HG03460 (cell line): ENCODE data around the gene MAP3K4.

Experiments
- ATAC-seq: cut with Tn5 transposase; IDR thresholded peaks from one replicate; pipeline ENCODE4 v1.9.1; 2021; ENCODE audit not compliant: unreplicated experiment

Gene MAP3K4

GRCh38 chr6:161001421-161001820 is 9.9 kb downstream of the MAP3K4 start:
- no peak for ATAC-seq

- no peak for ATAC-seq
These were observed 11.8 kb downstream of the MAP3K4 start for GRCh38 chr6:161003336-161003735.

DNA sequence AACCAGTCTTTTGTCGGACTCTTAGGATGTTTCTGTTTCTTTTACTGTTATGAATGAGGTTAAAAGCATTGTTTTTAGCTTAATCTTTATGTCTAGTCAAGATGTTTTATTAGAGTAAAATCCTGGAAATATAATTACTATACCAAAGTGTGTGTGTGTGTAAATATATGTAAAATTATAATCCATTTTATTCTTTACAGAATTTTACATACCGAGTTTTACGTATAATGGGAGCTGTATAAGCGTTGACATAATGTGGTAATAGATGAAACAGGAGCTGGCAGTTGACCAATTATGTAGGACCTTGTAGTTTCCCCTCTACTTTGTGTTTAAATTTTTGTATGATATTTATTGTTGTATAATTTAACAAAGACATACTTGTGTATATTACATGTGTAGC is 16.7 kb downstream of the MAP3K4 start:
- no peak for ATAC-seq

- no peak for ATAC-seq
These were observed 18.4 kb downstream of the MAP3K4 start for GRCh38 chr6:161009991-161010390.

DNA sequence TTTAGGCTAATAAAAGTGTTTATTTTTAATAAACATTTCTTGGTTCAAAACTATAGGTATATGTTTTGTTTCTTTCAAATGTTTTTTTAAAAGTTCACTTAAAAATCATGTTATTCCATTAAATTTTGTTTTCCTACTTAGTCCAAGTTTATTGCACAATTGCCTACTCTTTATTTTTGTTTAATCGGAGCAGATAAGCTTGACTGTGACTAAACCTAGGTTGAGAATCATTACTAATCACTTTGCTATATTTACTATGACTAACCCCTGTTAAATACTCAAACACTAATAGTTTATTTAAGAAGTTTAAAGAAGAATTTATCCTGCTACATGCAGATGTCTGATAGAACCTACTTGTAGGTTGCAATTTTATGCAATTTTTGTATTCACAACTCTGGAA is 18.8 kb downstream of the MAP3K4 start:
- ATAC-seq, result no peak

DNA sequence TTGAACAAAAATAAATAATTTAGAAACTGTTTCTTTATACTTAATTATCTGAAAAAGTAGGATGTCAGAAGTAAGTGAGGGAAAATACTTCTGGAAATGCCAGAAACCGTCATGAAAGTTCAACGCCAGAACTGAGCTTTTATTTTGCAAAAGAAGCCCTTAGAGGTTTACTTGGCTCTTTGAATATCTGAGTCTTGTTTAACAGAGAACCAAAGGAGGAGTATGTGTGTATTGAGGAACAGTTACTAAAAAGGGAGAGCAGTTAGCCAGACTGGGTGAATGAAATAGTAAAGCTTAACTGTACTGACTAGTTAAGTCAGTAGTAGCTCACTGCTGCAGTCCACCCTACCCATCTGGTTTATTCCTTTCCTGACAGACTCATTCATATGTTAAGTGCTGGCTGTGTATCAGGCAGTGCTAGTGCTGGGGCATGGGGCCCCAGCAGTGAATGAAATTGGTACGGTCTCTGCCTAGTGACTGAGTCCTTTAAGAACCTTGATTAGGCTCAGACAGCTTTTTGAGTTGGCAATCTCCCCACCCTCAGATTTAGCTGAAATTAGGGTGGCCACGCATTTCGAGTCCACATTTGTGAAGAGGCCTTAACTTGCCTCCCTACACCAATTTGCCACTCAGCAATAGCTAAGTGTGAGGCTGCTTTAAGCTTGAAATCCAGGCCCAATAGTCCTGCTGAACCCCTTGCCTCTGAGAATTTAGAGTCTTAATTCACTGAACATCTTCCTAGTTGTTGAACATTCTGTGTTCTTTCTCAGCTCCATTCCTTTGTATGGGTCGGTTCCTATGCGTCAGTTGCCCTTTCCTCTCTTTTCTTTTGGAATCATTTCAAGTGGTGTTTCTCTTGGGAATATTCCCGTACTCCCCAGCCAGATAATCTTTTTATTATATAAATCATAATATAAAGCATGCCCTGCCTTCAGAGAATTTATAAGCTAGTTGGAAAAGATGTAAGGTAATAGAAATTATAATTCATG is 20.2 kb downstream of the MAP3K4 start:
- ATAC-seq, result no peak

DNA sequence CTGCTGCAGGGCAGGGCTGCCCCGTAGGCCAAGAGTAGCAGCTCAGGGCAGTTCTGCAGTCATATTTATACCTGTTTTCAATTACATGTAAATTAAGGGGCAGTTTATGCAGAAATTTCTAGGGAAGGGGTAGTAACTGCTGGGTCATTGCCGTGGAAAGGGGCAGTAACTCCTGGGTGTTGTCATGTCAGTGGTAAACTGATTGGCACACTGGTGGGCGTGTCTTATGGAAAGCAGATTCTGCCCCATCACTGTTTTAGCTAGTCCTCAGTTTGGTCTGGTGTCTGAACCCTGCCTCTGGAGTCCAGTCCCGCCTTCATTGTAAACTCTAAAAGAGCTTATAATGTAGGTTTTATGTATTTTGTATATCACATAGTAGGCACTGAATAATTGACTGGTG is 22.1 kb downstream of the MAP3K4 start:
- no peak for ATAC-seq

GRCh38 chr6:161017766-161018564 is 26.4 kb downstream of the MAP3K4 start:
- no peak for ATAC-seq

- no peak for ATAC-seq
These were observed 27.8 kb downstream of the MAP3K4 start for GRCh38 chr6:161019324-161019839.

- no peak for ATAC-seq
These were observed 30.0 kb downstream of the MAP3K4 start for GRCh38 chr6:161021543-161021942.

GRCh38 chr6:161021998-161022743 is 30.6 kb downstream of the MAP3K4 start:
- no peak for ATAC-seq

- no peak for ATAC-seq
These were observed 31.7 kb downstream of the MAP3K4 start for GRCh38 chr6:161023316-161023715.

DNA sequence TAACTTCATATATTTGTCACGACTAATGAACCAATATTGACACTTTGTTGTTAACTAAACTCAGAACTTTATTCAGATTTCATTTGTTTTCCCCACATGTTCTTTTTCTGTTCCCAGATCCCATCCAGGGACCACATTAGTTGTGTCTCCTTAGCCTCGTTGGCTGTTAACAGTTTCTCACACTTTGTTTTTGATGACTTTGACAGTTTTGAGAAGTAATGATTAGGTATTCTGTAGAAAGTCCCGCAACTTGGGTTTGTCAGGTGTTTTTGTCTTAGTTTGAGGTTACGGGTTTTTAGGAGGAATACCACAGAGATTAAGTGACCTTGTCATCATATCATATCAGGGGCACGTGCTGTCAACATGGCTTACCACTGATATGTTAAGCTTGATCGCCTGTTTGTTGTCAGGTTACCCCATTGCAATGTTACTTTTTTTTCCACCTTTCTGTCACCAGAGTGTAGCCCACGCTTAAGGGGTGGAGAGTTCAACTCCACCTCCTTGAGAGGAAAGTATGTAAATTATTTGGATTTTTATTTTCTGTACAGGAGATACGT is 32.9 kb downstream of the MAP3K4 start:
- ATAC-seq, result no peak

DNA sequence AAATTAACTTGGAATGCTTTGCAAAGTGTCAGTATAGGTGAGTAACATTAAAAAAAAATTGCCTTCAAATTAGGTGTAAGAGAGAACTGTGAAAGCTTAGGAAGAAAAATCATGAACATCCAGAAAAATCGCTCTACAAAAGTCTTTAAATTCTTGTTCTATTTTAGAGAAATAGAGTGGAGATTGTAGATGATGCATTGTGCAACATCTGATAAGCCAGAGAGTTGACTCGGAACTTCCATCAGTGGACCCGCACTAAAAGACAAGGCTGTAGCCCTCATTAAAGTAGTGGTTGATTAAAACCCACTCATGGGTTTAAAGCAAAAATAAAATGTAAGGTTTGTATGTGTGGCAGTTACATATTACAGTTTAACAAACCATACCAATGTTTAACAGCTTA is 35.8 kb downstream of the MAP3K4 start:
- ATAC-seq, result no peak

DNA sequence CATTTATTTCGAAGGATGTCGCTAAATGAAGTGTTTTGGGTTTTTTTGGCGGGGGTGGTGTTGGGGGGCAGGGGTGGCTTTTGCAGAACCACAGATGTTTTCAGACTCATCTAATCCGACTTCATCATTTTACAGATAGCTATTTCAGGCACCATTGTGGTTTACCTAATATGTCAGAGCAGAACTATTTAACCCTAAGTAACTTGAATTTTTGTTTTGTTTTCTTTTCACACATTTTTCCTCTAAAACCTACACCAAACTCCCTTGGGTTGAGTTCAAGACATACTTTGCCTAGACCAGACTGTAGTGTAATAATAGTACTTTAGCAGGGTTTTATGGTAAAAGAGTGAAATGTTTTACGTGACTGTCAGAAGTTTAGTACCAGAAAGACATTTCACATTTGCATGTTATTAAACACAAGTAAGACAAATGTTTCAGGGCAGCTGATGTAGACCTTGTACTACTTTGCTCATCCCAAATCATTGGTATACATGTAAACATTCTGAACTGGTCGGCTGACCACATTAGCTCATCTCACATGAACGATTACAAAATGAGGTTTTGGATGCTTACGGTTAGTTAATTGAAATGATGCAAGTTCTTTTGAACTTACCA is 37.7 kb downstream of the MAP3K4 start:
- ATAC-seq, result peak; percentile 79

GRCh38 chr6:161031721-161032495 is 40.3 kb downstream of the MAP3K4 start:
- no peak for ATAC-seq

DNA sequence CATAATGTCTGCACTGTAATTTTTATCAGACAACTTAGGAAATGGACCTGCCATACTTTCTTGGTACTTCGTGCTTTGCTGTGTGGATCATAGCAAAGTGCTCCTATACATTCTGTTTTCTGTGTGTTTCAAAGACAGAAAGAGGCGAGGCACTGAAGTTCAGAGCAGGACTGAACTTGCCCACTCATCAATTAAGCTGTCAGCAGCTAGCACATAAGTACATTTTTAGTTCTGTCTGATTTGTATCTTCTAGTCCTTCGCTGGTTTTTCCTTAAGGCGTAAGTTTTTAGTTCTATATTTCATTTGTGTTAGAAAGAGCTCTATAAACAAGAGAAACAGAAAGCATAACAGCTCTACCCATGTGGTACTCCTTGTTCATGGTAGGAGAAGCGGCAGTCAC is 42.1 kb downstream of the MAP3K4 start:
- no peak for ATAC-seq

DNA sequence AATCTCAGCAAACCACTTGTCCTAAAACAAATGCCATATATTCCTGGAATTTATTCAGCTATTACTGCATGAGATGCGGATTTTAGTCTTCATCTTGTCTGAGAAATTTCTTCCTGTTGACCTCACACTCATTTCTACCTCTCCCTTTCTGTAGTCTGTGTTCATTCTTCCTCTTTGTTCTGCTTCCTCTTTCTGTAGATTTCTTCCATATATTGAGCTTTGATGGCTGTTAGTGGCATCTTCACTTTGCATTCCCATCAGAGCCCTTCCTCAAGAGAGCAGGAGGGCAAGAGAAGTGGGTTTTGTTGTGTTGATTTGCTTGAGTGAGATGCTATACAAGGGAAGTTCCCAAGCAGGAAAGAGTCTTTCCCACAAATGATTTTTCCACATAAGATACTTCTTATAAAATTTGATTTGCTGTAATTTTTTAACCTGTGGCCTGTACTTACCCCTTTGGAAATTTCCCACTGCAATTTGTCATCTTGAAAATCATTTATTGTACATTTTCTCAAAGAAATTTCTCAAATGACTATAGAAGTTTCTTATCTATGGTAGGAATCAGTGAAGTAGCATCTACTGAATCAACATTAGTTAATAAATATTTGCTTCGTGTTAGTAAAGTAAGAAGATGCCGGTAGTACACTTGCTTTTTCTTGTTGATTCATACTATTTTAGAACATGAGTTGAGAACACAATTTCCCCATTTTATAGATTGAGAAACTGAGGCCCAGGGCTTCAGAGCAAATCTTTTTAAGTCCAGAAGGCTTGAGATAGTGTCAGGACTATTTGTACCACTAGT is 43.8 kb downstream of the MAP3K4 start:
- ATAC-seq, result peak; percentile 36

DNA sequence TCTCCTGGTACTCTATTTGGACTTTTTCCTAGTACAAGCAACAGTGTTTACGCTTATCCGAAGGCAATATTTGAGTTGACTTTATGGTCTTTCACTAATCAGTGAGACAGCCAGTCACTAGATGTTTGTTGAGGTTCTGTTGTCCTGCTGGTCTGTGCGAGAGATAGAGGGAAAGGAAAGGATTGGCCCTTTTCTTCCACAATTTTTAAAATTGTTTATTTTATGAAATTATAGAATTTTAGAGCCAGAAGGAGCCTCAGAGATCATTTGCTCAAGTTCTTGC is 44.4 kb downstream of the MAP3K4 start:
- no peak for ATAC-seq
